Choroid plexus epithelial cell (primary cell): ENCODE results near the gene NUP93.
"Not testable (repeated sequence)": the region's sequence is repeated elsewhere in the genome, so short reads cannot be mapped to it uniquely, and the experiment has no call there.

Experiments used
- DNase-seq: peaks from one replicate; pipeline ENCODE4 v3.0.0-alpha.2; 2010; ENCODE audit warnings: low read depth
- H3K4me3 ChIP-seq: 2 replicates; pipeline ENCODE4 v1.5.1; 2011; ENCODE audit warnings: low read depth, mild to moderate bottlenecking, control low read depth, low read length, moderate library complexity
- CTCF ChIP-seq: conservative IDR thresholded peaks from 2 replicates; pipeline ENCODE4 v1.5.1; 2011; ENCODE audit warnings: low read depth, mild to moderate bottlenecking, control low read depth, inconsistent platforms, low read length, moderate library complexity

NUP93 gene

GRCh38 chr16:56880685-56881084, 150.8 kb downstream of the NUP93 start:
- H3K4me3 ChIP-seq, result no peak overlapping the region
- no peak for DNase-seq
- TF ChIP-seq CTCF, result no peak

- DNase-seq, result no peak
- no peak overlapping the region for H3K4me3 ChIP-seq
- TF ChIP-seq CTCF, result no peak
Measured at GRCh38 chr16:56882077-56882800, 152.3 kb downstream of the NUP93 start.

GRCh38 chr16:56883586-56883985, 153.7 kb downstream of the NUP93 start:
- TF ChIP-seq CTCF, result no peak
- no peak overlapping the region for H3K4me3 ChIP-seq
- DNase-seq, result no peak

- no peak for DNase-seq
- no peak overlapping the region for H3K4me3 ChIP-seq
- TF ChIP-seq CTCF, result no peak
Measured at GRCh38 chr16:56884026-56884582, 154.2 kb downstream of the NUP93 start.

- not testable (repeated sequence) for H3K4me3 ChIP-seq, DNase-seq
Measured at GRCh38 chr16:56884929-56885328, 155.0 kb downstream of the NUP93 start.

- no peak for DNase-seq
- TF ChIP-seq CTCF, result no peak
- no peak overlapping the region for H3K4me3 ChIP-seq
Measured at GRCh38 chr16:56885446-56886162, 155.7 kb downstream of the NUP93 start.

- no peak for TF ChIP-seq CTCF
- no peak for DNase-seq
- no peak overlapping the region for H3K4me3 ChIP-seq
Measured at GRCh38 chr16:56886296-56886695, 156.4 kb downstream of the NUP93 start.
